A549 (cell line): ENCODE measurements around the gene LAMB1.

Experiments
- EP300 ChIP-seq, 2 experiments: fragments of >200 bp; sonication (Bioruptor Twin); formaldehyde crosslinking; IDR thresholded peaks; 2 replicates in 1 of 2; 3 replicates in 1 of 2; pipeline ENCODE4 v1.6.1; 2016 to 2017
- GATA3 ChIP-seq: IDR thresholded peaks from 2 replicates; pipeline ENCODE4 v1.6.1; 2012; ENCODE audit warnings: borderline replicate concordance
- MYC ChIP-seq: IDR thresholded peaks from 2 replicates; pipeline ENCODE4 v1.6.1; 2012; ENCODE audit warnings: mild to moderate bottlenecking, inconsistent platforms, low read length, improper control_type of control experiment, borderline replicate concordance
- RAD21 ChIP-seq, 2 experiments: fragments of >200 bp in 1 of 2; sonication (Bioruptor Twin) in 1 of 2; formaldehyde crosslinking in 1 of 2; IDR thresholded peaks in 1 of 2; conservative IDR thresholded peaks in 1 of 2; 2 replicates in 1 of 2; 3 replicates in 1 of 2; pipeline ENCODE4 v1.6.1; 2012 to 2018; ENCODE audit warnings: inconsistent platforms in 1 of 2
- RARB ChIP-seq: fragments of 250-450 bp; sonication (Bioruptor Pico); IDR thresholded peaks from 2 replicates; pipeline ENCODE4 v1.8.0; 2021; ENCODE audit warnings: mild to moderate bottlenecking, moderate library complexity
- USF2 ChIP-seq: fragments of 450-650 bp; IDR thresholded peaks from 2 replicates; pipeline ENCODE4 v1.6.1; 2014; ENCODE audit warnings: antibody characterized with exemption
- TF ChIP-seq, protein P1 (sequence below): fragments of >200 bp; sonication (Bioruptor Twin); formaldehyde crosslinking; IDR thresholded peaks from 3 replicates; pipeline ENCODE4 v1.5.1; 2016

DNA sequence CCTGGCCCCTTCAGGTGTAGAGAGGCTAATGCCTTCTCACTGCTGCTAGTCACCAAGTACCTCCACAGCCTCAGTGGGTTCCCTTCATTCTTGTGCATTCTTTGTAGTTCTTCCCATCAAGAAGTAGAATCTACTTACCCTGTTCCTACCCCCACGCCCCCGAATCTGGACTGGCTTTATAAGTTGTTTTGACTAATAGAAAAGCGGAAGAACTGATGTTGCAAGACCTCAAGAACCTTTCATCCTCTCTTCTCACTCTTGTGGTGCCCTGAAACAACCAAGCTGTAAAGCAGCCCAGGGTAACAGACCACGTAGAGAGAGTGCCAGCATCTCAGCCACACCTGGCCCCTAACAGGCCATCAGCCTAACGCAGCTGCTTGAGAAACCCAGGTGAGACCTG, 23.2 kb upstream of the LAMB1 start:
- no peak for TF ChIP-seq RARB (CRISPR knock-in tag)
- no peak for TF ChIP-seq RAD21 (conservative IDR thresholded peaks at IDR 0.05 in 1 of 2, IDR thresholded peaks at IDR 0.05 in 1 of 2)
- TF ChIP-seq, protein P1, sequence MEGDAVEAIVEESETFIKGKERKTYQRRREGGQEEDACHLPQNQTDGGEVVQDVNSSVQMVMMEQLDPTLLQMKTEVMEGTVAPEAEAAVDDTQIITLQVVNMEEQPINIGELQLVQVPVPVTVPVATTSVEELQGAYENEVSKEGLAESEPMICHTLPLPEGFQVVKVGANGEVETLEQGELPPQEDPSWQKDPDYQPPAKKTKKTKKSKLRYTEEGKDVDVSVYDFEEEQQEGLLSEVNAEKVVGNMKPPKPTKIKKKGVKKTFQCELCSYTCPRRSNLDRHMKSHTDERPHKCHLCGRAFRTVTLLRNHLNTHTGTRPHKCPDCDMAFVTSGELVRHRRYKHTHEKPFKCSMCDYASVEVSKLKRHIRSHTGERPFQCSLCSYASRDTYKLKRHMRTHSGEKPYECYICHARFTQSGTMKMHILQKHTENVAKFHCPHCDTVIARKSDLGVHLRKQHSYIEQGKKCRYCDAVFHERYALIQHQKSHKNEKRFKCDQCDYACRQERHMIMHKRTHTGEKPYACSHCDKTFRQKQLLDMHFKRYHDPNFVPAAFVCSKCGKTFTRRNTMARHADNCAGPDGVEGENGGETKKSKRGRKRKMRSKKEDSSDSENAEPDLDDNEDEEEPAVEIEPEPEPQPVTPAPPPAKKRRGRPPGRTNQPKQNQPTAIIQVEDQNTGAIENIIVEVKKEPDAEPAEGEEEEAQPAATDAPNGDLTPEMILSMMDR = no peak
- no peak for TF ChIP-seq GATA3
- no peak for TF ChIP-seq EP300 (IDR thresholded peaks at IDR 0.05)
- no peak for TF ChIP-seq MYC
- no peak for TF ChIP-seq USF2
